ENCODE data around the gene CCN5.

- no peak for TF ChIP-seq CTCF (conservative IDR thresholded peaks at IDR 0.05)
- TF ChIP-seq EZH2 (IDR thresholded peaks at IDR 0.05; ENCODE audit: low read depth) = no peak
Measured at GRCh38 chr20:44765701-44766347, 50.7 kb downstream of the CCN5 start.

All from PC-9 (cell line).